Thyroid gland (tissue), 4 donors: ENCODE measurements around the gene OSBPL5. TPM values are rescaled to one million over a fixed set of nuclear protein-coding genes. Genes with fewer than 3 reads are reported as not detected.

ENCODE experiments used
- DNase-seq, 2 donors: peaks; one replicate each; pipeline ENCODE4 v3.0.0-alpha.2; 2019
- H3K27ac ChIP-seq, 3 donors: fragments of 200-600 bp; sonication (generic); 1 replicate in 2 of 3; 2 replicates in 1 of 3; pipeline ENCODE4 v1.5.1; 2016 to 2019; ENCODE audit warnings: mild to moderate bottlenecking in 1 of 3, moderate library complexity in 1 of 3
- H3K27me3 ChIP-seq: fragments of 200-600 bp; sonication (generic); one replicate; pipeline ENCODE4 v1.5.1; 2019
- H3K36me3 ChIP-seq, 2 donors: fragments of 200-600 bp; sonication (generic); one replicate each; pipeline ENCODE4 v1.5.1; 2016 to 2019
- H3K4me1 ChIP-seq, 2 donors: fragments of 200-600 bp; sonication (generic); one replicate each; pipeline ENCODE4 v1.5.1; 2017 to 2019
- H3K4me3 ChIP-seq, 3 donors: fragments of 200-600 bp; sonication (generic); replicated peaks in 1 of 3; 1 replicate in 2 of 3; 2 replicates in 1 of 3; pipeline ENCODE4 v1.5.1; 2016; ENCODE audit warnings: mild to moderate bottlenecking in 1 of 3
- H3K9me3 ChIP-seq: fragments of 200-600 bp; sonication (generic); one replicate; pipeline ENCODE4 v1.5.1; 2017
- CTCF ChIP-seq, 6 experiments: fragments of 200-600 bp in 3 of 6; fragments of 450-650 bp in 3 of 6; sonication (generic) in 3 of 6; IDR thresholded peaks; one replicate each; pipeline ENCODE4 v1.5.1; 2016 to 2019; ENCODE audit warnings: antibody characterized with exemption in 6 of 6, mild to moderate bottlenecking in 2 of 6, inconsistent platforms in 1 of 6, moderate library complexity in 1 of 6
- POLR2A ChIP-seq, 2 donors: fragments of 450-650 bp; IDR thresholded peaks; one replicate each; pipeline ENCODE4 v1.6.1; 2017; ENCODE audit warnings: antibody characterized with exemption in 2 of 2, mild to moderate bottlenecking in 2 of 2, moderate library complexity in 1 of 2
- WGBS, 2 donors: methylation state at CpG; one replicate each; pipeline ENCODE4 v1.1.5; 2017; 5-methylcytosine and 5-hydroxymethylcytosine counted together
- intact Hi-C: fragments of 100-400 bp; cut with DNase I; formaldehyde crosslinking; loops from one replicate; pipeline ENCODE4 v1.15.1; 2023
- total RNA-seq, 4 donors: library from RNA; depleted of rRNA; stranded (reverse); fragments of >200 nt; gene quantifications; one replicate each; pipeline ENCODE4 v1.2.3, GENCODE V29; 2016

Gene OSBPL5
- total RNA-seq, 4 donors from 2014 or later = 24.2 to 46.7 (median 34.4) TPM

GRCh38 chr11:3111919-3112690 lies 53.0 kb downstream of the OSBPL5 start:
- Histone ChIP-seq H3K4me1 (no peaks in the 10 kb centered on the region), H3K27me3 (no peaks in the 10 kb centered on the region), H3K36me3 (no peaks in the 10 kb centered on the region), H3K27ac (no peak overlapping the region), H3K9me3 (no peaks in the 10 kb centered on the region), H3K4me3 (no peak overlapping the region)
- intact Hi-C loops = no loop called here
- TF ChIP-seq CTCF (IDR thresholded peaks at IDR 0.05) (no peak), POLR2A (IDR thresholded peaks at IDR 0.05) (no peak)
- 73 to 79% methylated on average over 9 of the region's 9 CpGs for WGBS, 2 donors
- no peak for DNase-seq

GRCh38 chr11:3111466-3111865 lies 53.6 kb downstream of the OSBPL5 start:
- no peaks in the 10 kb centered on the region for H3K9me3 ChIP-seq
- DNase-seq = no peak

GRCh38 chr11:3109921-3110706 lies 55.0 kb downstream of the OSBPL5 start:
- Histone ChIP-seq H3K27ac (no peak overlapping the region), H3K4me1 (no peaks in the 10 kb centered on the region), H3K4me3 (no peak overlapping the region), H3K9me3 (no peaks in the 10 kb centered on the region), H3K27me3 (no peaks in the 10 kb centered on the region), H3K36me3 (no peaks in the 10 kb centered on the region)
- intact Hi-C loops = loop anchor here (10.0 kb wide), 1 partner anchor 105 kb away; the partner anchor contains the start of gene MRGPRG
- 61 to 72% methylated on average over 3 to 8 of the region's 14 CpGs for WGBS, 2 donors
- peak; percentile 24 to 78 (median 54) for TF ChIP-seq CTCF (IDR thresholded peaks at IDR 0.05)
- TF ChIP-seq POLR2A (IDR thresholded peaks at IDR 0.05) = no peak
- DNase-seq = peak; percentile 55 to 56

More at GRCh38 chr11:3111466-3111865, 53.6 kb downstream of the OSBPL5 start:
- Histone ChIP-seq H3K36me3 (no peaks in the 10 kb centered on the region), H3K4me1 (no peaks in the 10 kb centered on the region), H3K27me3 (no peaks in the 10 kb centered on the region), H3K4me3 (no peak overlapping the region), H3K27ac (no peak overlapping the region)
- intact Hi-C loops = no loop called here
- 88 to 91% methylated on average over 6 of the region's 6 CpGs for WGBS, 2 donors
- no peak for TF ChIP-seq POLR2A (IDR thresholded peaks at IDR 0.05)
- TF ChIP-seq CTCF (IDR thresholded peaks at IDR 0.05) = no peak

- no peaks in the 10 kb centered on the region for H3K4me1 ChIP-seq
- WGBS, 2 donors = 95 to 99% methylated on average over 4 to 7 of the region's 7 CpGs
- no peaks in the 10 kb centered on the region for H3K9me3 ChIP-seq
- intact Hi-C loops = loop anchor here (10.0 kb wide), 1 partner anchor 105 kb away; the partner anchor contains the start of gene MRGPRG
- no peaks in the 10 kb centered on the region for H3K27me3 ChIP-seq
- H3K4me3 ChIP-seq = no peak overlapping the region
- TF ChIP-seq CTCF (IDR thresholded peaks at IDR 0.05) (no peak), POLR2A (IDR thresholded peaks at IDR 0.05) (no peak)
- H3K36me3 ChIP-seq = no peaks in the 10 kb centered on the region
- DNase-seq = no peak
- no peak overlapping the region for H3K27ac ChIP-seq
These were observed 55.7 kb downstream of the OSBPL5 start for GRCh38 chr11:3109434-3109833.
